Activated CD4-positive, CD25-positive, alpha-beta regulatory T cell (primary cell): ENCODE results near the gene FFAR2.

Experiments used
- DNase-seq, 4 experiments: peaks; one replicate each; lab custom pipeline; 2025; lab: John Stamatoyannopoulos, UW

The FFAR2 gene

GRCh38 chr19:35425682-35426081 lies 22.4 kb upstream of the FFAR2 start:
- DNase-seq: no peak

- no peak for DNase-seq
These were observed 20.9 kb upstream of the FFAR2 start for GRCh38 chr19:35427187-35427586.

DNA sequence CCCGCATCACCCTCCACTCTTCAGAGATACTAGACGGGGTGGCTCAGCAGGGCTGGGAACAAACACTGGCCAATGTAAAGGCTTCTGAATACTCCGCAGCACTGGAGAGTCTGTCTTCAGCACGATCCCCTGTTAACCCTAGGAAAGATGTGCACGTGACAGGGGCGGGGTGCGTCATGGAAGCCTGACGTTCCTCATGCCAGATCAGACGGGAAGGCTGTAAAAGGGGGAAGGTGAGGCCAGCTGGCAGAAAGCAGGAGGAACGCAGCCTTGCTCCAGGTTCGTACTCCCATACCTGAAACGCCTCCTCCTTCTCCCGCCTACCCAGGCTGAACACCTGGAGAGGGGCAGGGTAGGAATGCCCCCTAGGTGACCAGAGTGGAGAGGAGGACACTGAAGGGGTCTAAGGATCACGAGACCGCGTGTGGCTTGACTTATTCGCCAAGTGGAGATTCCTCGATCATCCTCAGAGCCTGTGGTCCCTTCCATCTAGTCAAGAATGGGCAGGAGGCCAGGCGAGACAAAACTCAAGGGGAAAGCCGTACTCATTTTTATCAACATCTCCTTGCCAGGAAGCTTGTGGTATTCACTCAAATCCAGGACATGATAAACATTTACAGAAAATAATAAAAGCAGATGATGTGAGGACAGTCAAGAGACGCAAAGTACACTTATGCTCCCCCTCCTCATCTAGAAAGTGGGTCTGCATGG lies 18.2 kb upstream of the FFAR2 start:
- no peak for DNase-seq

- DNase-seq: no peak
These were observed 17.5 kb upstream of the FFAR2 start for GRCh38 chr19:35430409-35431144.

- DNase-seq: no peak
These were observed 16.8 kb upstream of the FFAR2 start for GRCh38 chr19:35431145-35431807.

GRCh38 chr19:35432911-35433310 lies 15.1 kb upstream of the FFAR2 start:
- DNase-seq: no peak

DNA sequence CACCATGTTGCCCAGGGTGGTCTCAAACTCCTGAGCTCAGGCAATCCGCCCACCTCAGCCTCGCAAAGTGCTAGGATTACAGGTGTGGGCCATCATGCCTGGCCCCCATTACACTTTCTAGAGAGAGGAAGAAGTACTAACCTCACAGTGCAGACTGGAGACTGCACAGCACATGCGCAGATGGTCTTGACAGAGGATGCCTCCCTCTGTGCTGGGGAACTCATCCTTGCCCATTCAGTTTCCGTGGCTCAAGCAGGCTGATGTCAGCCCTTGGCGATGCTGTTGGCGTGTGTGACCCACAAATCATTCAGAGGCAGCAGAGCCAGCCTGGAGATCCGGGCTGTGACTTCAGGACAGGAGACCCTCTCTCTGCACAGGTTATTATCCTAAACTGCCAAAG lies 14.6 kb upstream of the FFAR2 start:
- no peak for DNase-seq

DNA sequence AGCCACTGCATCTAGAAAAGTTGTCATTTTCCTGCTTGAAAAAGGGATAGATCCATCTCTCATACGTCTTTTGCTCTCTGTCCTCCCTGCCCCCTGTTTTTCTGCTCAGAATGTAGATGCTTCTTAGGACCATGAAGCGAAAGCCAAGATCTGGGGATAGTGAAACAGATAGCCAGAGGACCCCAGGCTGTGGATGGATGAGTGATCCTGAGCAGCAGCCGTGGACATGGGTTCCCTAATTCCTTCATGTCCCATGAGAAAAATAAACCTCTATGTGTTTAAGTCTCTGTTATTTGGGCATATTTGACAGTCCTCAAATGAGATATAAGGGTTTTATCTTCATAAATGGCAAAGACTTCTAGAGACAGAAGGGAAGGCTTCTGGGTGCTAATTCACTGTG lies 12.2 kb upstream of the FFAR2 start:
- no peak for DNase-seq

DNA sequence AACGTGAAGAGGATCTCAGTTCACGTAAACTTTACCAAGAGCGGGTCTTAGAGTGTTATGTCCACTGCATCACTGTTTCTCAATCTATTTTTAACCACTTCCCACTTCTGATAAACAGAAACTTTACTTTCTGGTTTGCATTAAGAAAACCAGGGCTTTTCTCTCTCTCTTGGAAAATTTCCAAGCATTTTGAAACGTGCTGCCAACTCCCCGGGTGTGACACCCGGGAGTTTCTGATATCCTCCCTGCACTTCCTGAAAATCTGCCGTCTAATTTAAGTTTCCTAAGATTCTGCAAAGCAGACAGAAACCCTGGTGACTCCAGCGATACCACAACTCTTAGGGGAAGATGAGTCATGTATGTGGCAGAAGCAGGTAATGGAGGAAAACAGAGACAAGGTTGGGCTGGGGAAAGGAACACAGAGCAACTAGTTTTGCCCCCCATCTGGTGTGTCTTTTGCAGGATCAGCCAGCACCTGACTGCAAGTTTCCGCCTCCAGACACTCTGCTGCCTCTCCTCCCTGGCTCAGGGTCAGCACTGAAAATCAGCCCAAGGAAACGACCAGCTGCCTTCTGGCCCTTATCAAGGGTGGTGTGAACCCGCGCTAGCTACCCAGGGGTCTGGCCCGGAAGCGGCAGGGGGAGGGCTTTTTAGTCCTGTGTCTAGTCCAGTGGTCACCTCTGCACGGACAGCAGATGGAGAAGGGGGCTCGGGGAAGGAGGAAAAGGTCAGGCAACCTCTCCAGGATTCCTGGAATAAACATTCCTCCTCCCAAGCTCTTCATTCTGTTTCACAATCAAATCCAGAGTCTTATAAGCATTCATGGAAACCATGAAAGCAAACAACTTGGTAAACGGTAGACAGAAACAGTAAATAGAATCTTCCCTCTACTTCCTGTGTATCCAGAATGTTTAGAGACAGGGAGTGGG lies 11.3 kb upstream of the FFAR2 start:
- DNase-seq: no peak

DNA sequence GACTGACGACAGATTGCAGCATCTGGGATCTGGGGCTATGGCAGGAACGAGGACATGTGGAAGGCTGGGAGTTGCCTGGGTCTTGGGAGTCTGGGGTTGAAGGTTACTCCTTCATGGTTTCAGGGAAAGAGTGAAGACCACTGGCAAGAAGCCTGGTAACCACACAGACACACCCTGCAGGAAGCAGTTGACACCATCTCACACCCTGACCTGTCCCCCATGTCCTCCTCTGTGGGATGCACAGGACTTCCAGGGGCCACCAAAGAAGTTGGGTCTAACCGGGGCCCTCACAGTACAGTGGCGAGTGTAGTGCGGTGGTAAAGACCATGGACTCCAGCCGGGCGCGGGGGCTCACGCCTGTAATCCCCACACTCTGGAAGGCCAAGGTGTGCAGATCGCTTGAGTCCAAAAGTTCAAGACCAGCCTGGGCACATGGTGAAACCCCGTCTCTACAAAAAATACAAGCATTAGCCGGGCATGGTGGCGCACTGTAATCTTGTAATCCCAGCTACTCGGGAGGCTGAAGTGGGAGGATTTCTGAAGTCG lies 10.6 kb upstream of the FFAR2 start:
- DNase-seq: no peak

DNA sequence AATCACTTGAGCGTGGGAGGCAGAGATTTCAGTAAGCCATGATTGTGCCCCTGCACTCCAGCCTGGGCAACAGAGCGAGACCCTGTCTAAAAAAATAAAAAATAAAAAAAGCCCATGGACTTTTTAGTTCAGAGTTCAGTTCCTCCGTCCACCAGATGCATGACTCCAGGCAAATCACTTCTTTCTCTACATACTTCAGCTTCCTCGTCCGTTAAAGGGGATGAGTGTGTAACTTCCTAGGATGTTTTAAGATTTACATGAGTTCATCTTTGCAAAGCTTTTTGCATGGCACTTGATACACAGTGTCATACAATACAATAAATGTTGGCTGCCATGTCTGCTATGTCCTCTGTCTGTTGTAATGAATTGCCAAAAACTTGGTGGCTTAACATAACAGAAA lies 10.0 kb upstream of the FFAR2 start:
- no peak for DNase-seq

- DNase-seq: no peak
These were observed 9.5 kb upstream of the FFAR2 start for GRCh38 chr19:35438527-35438926.

DNA sequence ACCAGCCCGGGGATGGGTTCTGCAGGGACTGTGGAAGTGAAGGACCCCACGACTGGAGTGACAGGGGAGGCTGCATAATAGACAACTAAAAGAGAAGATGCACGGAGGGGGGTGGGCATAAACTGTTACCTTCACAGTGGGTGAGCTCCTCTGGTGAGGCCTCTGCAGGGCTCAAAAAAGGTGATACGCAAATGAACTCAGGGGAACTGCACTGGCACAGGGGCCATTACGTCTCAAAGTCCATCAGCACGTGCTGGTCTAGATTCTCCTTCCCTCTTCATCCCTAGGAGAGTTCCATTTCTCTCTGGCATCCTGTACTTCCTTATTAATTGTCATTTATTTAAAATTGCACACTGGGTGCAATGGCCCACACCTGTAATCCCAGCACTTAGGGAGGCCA lies 8.1 kb upstream of the FFAR2 start:
- no peak for DNase-seq

GRCh38 chr19:35442091-35442490 lies 6.0 kb upstream of the FFAR2 start:
- DNase-seq: no peak

DNA sequence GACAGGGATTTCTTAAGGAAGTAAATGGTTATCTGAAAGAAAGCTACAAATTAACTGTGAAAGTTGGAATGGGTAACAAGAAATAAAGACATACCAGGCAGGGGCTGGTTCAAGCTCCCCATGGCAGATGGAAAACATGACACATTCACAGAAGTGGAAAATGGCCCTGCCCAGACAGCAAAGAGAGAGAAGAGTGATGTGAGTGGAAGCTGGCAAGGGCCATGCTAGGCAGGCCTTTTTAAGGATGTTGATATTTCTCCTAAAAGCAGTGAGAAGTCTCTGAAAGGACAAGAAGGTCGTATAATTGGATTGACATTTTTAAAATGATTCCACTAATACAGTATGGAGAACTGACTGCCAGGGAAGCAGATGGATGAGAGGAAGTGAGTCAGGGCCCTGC lies 3.3 kb upstream of the FFAR2 start:
- no peak for DNase-seq

- DNase-seq: no peak
These were observed 2.0 kb upstream of the FFAR2 start for GRCh38 chr19:35445826-35446593.

- DNase-seq: no peak
These were observed 1.4 kb downstream of the FFAR2 start for GRCh38 chr19:35449359-35450043.

DNA sequence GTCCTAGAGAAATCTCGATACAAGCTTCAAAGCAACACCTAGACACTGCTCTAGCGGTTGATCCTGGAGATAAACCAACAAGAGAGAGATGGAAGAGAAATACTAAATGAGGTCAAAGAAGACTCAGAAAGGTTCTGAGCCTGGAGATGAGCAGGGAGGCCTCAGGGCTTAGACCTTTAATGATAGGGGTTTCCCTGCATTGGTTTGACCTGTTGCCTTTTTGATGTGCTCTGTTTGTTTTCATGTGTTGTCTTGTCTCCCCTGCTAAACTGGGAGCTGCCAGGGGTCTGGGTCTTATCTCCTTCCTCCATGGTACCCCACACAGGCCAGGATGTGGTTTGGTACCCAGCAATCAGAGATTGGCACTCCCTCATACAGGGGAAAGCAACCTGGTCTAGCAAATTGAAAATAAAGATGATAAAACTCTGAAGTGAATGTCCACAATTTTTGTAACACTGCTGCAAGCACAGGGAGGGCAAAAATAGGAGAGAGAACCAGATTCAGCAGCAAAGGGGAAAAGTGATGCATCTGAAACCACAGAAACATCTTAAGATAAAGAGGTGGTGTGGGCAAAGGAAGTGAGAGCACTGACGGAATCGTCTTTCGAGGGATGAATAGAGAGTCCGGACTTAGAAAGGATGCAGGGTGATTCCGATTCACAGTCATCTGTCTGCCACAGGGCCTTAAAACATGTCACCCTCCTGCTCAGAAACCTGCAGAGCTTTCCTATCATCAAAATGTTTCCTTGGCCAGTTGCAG lies 3.5 kb downstream of the FFAR2 start:
- DNase-seq: no peak

DNA sequence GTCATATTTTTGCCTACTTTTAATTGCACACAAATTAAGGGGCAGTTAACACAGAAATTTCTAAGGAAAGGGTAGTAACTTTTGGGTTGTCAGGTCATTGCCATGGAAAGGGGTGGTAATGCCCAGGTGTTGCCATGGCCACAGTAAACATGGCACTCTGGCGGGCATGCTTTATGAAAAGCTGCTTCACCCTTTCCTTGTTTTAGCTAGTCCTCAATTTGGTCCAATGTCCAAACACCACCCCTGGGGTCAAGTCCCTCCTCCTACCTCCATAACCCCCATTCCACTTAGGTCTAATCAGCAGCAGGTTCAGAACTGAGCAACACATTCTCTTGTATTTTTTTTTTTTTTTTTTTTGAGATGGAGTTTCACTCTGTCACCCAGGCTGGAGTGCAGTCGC lies 6.6 kb downstream of the FFAR2 start:
- DNase-seq: no peak
